Dendritic cell treated with granulocyte-macrophage colony-stimulating factor and Interleukin-4, amounts not matched to agents 40 ng/mL and 50 ng/mL, for 4 days (primary cell): ENCODE measurements around the gene DAPK1.

Experiments used
- H3K27ac Mint-ChIP-seq: one replicate; pipeline ENCODE4 v1.8.0; 2022; ENCODE audit warnings: mild to moderate bottlenecking, mixed read lengths
- H3K27me3 Mint-ChIP-seq: one replicate; pipeline ENCODE4 v1.8.0; 2022; ENCODE audit warnings: mild to moderate bottlenecking, mixed read lengths
- H3K36me3 Mint-ChIP-seq: one replicate; pipeline ENCODE4 v1.8.0; 2022; ENCODE audit warnings: low read depth, mixed read lengths
- H3K4me1 Mint-ChIP-seq: one replicate; pipeline ENCODE4 v1.8.0; 2022; ENCODE audit warnings: low read depth, mixed read lengths
- H3K4me3 Mint-ChIP-seq: one replicate; pipeline ENCODE4 v1.8.0; 2022; ENCODE audit warnings: mild to moderate bottlenecking, moderate library complexity, mixed read lengths
- H3K9me3 Mint-ChIP-seq: one replicate; pipeline ENCODE4 v1.8.0; 2022; ENCODE audit warnings: mixed read lengths
- intact Hi-C: fragments of 100-400 bp; cut with micrococcal nuclease; formaldehyde crosslinking; loops from one replicate; pipeline ENCODE4 v1.15.0; 2022

DAPK1 gene

DNA sequence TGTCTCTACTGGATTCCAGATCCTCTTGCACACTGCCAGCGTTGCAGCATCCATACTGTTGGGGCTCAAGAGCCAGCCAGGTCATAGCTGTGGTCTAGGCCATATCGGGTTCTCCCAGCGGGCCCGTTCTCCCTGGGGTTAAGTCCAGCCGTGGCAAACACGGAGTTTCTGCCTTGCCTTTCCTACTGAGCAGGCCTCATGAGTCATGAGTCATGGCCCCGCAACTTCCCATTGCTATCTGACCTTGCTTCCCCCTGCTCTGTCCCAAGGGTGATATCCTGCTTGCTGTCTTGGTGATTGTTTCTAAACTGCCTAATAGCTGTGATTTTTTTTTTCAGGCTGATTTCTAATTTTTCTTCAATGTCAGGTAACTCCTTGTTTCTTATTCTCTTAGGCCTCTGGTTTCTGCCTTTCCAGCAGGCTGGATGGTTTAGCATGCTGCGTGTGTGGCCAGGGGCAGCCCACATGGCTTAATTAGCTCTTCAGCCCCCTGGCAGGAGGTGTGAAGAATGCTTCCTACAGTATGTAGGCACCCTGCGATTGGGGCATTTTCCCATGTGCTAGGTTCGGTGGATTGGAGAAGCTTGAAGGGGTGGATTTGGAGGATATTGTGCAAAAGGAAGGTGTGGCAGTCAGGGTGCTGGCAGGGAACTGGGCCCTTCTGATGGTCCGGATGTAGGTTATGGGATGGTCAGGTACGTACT lies 18.7 kb downstream of the DAPK1 start:
- Mint-ChIP-seq H3K27ac (peak overlapping the region; percentile 87), H3K4me3 (peak overlapping the region; percentile 57), H3K9me3 (no peaks in the 10 kb centered on the region), H3K4me1 (peaks cover 90% of the 10 kb centered on the region), H3K27me3 (no peaks in the 10 kb centered on the region), H3K36me3 (peaks cover 62% of the 10 kb centered on the region)
- intact Hi-C loops = loop anchor here (2.0 kb wide), 1 partner anchor 14 kb away; no protein-coding TSS in a partner anchor

DNA sequence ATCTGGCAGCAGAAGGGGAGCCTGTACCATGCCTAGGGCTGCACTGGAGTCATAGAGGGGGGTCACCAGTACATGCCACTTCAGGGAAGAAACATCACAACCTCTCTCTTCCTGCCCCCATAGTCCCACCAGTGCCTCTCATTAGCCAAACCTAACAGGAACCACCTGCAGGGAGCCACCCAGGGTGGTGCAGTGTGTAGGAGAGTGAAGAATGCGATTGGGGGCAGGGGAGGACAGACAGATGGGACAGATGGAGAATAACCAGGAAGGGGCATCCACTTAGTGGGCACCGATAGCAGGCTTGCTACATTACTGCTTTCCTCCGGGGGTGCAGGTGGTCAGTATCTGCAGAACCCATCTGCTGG lies 19.2 kb downstream of the DAPK1 start:
- intact Hi-C loops = loop anchor here (2.0 kb wide), 1 partner anchor 14 kb away; no protein-coding TSS in a partner anchor
- no peaks in the 10 kb centered on the region for H3K27me3 Mint-ChIP-seq
- no peak overlapping the region for H3K4me3 Mint-ChIP-seq
- no peaks in the 10 kb centered on the region for H3K9me3 Mint-ChIP-seq
- peak overlapping the region; percentile 87 for H3K27ac Mint-ChIP-seq
- peaks cover 62% of the 10 kb centered on the region for H3K36me3 Mint-ChIP-seq
- peaks cover 92% of the 10 kb centered on the region for H3K4me1 Mint-ChIP-seq

- no peak overlapping the region for H3K4me3 Mint-ChIP-seq
- H3K27me3 Mint-ChIP-seq = no peaks in the 10 kb centered on the region
- H3K36me3 Mint-ChIP-seq = peaks cover 56% of the 10 kb centered on the region
- no peaks in the 10 kb centered on the region for H3K9me3 Mint-ChIP-seq
- intact Hi-C loops = loop anchor here (2.0 kb wide), 1 partner anchor 15 kb away; no protein-coding TSS in a partner anchor
- H3K27ac Mint-ChIP-seq = peak overlapping the region; percentile 87
- H3K4me1 Mint-ChIP-seq = peaks cover 85% of the 10 kb centered on the region
Observed at GRCh38 chr9:87517732-87518131, 20.1 kb downstream of the DAPK1 start.

DNA sequence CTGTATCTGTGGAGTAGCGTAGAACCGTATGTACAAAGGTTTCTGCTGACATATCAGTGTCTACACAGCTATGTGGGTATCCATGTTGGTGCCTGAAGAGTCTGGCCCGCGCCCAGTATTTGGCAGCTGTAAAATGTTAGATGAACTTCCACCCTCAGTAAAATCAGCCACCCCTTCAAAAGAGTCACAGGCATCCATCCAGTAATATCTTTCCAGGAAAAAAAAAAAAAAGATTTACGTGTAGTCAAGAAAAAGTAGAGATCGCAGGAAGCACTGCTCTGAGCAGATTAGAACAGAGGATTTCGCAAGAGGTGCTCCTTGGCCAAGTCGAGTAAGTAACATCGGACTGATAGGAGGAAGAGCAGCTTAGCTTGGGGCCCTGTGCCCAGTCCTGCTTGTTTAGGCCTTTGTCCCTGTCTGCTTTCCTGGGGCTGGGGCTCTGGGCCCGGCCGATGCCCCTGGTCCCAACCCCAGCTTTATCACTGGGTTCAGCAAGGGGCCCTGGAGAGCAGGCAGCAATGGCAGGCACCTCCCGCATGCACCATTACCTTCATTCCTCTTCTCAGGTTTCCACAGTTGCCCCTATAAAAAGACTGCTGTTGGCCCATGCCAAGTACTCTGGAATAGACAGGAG lies 21.2 kb downstream of the DAPK1 start:
- Mint-ChIP-seq H3K27ac (peak overlapping the region; percentile 55), H3K27me3 (no peaks in the 10 kb centered on the region), H3K4me3 (peak overlapping the region; percentile 39), H3K36me3 (peaks cover 59% of the 10 kb centered on the region), H3K4me1 (peaks cover 78% of the 10 kb centered on the region), H3K9me3 (no peaks in the 10 kb centered on the region)
- intact Hi-C loops = no loop called here

DNA sequence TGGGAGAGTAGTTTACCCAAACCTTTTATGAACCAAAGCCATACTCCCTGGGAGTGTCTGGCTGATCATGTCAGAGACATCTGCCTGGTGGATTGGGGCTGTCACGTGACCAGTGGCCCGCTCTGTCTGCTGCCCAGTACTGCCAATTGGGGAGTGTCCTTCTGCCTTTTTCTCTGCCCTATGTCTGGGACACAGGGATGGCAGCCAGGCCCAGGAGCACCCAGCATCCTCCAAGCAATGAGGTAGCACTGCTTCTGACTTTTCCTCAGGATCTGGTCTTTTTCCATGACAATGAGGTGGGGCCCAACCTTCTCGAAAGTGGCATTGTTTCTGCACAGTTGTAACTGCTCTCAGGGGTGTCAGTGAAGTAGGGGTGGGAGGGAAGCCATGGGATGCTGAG lies 21.8 kb downstream of the DAPK1 start:
- Mint-ChIP-seq H3K36me3 (peaks cover 65% of the 10 kb centered on the region), H3K27me3 (no peaks in the 10 kb centered on the region), H3K4me1 (peaks cover 78% of the 10 kb centered on the region), H3K4me3 (no peak overlapping the region), H3K9me3 (no peaks in the 10 kb centered on the region), H3K27ac (peak overlapping the region; percentile 55)
- intact Hi-C loops = no loop called here

DNA sequence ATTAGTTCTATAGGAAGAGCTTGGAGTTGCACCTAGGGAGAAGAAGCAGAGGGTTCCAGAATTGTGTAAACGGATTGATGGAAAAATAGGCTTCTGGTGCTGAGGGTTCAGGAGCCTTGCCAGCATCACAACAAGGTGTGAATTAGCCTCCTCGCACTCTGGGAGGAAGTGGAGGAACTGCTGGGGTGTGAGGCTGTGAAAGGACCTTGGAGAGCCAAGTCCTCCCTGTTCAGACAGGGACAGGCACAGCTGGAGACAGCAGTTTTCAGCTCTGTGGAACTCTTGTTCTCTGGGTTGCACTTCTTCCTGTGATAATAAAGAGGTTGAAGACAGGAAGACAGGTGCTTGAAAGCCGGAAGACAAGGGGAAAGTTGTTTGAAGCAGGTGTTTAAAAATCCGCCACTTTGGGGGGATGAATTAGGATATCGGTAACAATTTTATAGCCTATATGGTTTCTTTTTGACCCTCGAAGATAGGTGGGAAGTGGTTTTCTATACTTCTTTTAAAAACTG lies 22.6 kb downstream of the DAPK1 start:
- Mint-ChIP-seq H3K4me1 (peaks cover 76% of the 10 kb centered on the region), H3K27ac (peak overlapping the region; percentile 55), H3K9me3 (no peaks in the 10 kb centered on the region), H3K4me3 (no peak overlapping the region), H3K36me3 (peaks cover 73% of the 10 kb centered on the region), H3K27me3 (no peaks in the 10 kb centered on the region)
- intact Hi-C loops = no loop called here

- peaks cover 80% of the 10 kb centered on the region for H3K36me3 Mint-ChIP-seq
- intact Hi-C loops = no loop called here
- H3K27ac Mint-ChIP-seq = no peak overlapping the region
- no peaks in the 10 kb centered on the region for H3K9me3 Mint-ChIP-seq
- H3K4me3 Mint-ChIP-seq = no peak overlapping the region
- peaks cover 73% of the 10 kb centered on the region for H3K4me1 Mint-ChIP-seq
- H3K27me3 Mint-ChIP-seq = no peaks in the 10 kb centered on the region
Observed at GRCh38 chr9:87521834-87522233, 24.2 kb downstream of the DAPK1 start.

GRCh38 chr9:87524061-87524460 lies 26.4 kb downstream of the DAPK1 start:
- no peaks in the 10 kb centered on the region for H3K27me3 Mint-ChIP-seq
- H3K27ac Mint-ChIP-seq = peak overlapping the region; percentile 51
- no peaks in the 10 kb centered on the region for H3K9me3 Mint-ChIP-seq
- peaks cover 85% of the 10 kb centered on the region for H3K36me3 Mint-ChIP-seq
- H3K4me3 Mint-ChIP-seq = no peak overlapping the region
- peaks cover 69% of the 10 kb centered on the region for H3K4me1 Mint-ChIP-seq
- intact Hi-C loops = no loop called here

DNA sequence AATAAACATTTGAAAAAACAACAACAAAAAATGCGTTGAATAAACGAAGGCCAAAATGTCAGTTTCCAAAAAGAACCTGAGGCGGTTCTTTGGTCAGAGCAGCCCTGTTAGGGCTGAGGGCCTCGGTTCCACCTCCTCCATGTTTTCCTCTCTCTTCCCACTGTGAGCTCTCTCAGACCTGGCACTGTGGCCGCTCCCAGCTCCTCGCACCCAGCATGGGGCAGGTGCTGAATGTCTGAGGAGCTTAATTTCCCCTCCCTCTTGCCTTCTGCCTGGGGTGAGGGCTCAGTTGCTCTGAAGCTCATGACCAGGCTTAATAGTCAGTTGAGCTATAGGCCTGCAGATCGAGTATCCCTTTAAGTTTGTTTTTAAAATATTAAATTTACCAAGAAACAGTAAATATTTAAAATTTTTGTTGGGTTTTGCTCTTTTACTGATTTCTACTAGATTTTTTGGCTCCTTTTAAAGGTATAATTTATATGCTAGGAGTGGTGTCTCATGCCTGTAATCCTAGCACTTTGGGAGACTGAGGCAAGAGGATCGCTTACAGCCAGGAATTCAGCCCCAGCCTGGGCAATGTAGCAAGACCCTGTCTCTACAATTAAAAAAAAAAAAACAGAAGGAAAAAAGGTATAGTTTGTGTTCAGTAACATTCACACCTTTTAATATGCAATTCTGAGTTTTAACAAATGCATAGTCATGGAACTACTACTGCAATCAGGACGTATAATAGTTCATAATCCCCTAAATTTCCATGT lies 28.1 kb downstream of the DAPK1 start:
- H3K27ac Mint-ChIP-seq = no peak overlapping the region
- intact Hi-C loops = no loop called here

DNA sequence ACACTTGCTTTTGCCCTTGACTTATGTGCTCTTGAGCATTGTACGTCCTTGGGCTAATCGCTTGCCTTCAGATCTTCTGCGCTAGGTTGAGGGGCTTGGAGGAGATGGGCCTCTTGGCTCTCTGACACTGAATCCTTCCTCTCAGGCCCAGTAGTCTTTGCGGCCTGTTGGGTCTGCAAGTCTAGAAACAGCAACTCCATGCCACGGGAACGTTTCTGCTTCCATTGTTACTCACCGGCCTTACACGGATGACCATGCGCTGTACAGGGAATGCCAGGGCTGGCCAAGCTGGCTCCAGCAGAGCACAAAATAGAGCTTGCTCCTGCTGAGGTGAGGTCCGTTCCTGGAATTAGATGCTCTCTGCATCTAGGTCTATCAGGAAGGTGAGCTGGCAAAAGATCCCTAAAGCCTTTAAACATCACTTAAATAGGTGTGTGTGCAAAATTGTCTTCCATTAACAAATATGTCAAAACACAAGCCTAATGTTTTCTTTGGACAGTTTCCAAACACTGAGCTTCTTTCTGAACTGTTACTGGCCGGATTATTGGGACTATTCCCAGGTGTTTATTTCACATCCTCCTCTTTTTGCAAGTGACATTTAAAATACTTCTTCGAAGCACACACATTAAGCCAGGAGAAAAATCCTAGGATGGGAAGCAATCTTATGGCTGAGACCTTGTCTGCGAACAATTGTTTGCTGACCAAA lies 29.7 kb downstream of the DAPK1 start:
- intact Hi-C loops = no loop called here
- Mint-ChIP-seq H3K4me3 (no peak overlapping the region), H3K4me1 (peaks cover 75% of the 10 kb centered on the region), H3K27me3 (no peaks in the 10 kb centered on the region), H3K9me3 (no peaks in the 10 kb centered on the region), H3K27ac (peak overlapping the region; percentile 26), H3K36me3 (peaks cover 60% of the 10 kb centered on the region)

More for the DNA sequence above, 28.1 kb downstream of the DAPK1 start:
- no peaks in the 10 kb centered on the region for H3K9me3 Mint-ChIP-seq
- H3K4me3 Mint-ChIP-seq = no peak overlapping the region
- H3K27me3 Mint-ChIP-seq = no peaks in the 10 kb centered on the region
- H3K36me3 Mint-ChIP-seq = peaks cover 71% of the 10 kb centered on the region
- H3K4me1 Mint-ChIP-seq = peaks cover 68% of the 10 kb centered on the region

DNA sequence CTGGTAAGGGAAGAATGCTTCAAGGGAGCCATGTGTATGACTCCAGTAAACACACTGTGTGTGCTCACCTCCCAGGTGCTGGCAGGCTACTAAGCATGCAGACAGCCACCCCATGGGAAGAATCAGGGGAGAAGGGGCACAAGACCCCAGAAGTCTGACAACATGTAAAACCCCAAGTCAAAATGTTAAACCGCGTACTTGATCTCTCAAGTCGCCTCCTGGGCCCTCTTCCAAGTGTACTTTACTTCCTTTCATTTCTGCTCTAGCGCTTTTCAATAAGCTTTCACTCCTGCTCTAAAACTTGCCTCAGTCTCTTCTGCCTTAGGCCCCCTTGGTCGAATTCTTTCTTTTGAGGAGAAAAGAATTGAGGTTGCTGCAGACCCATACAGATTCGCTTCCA lies 31.3 kb downstream of the DAPK1 start:
- Mint-ChIP-seq H3K36me3 (peaks cover 56% of the 10 kb centered on the region), H3K27me3 (no peaks in the 10 kb centered on the region), H3K4me1 (peaks cover 81% of the 10 kb centered on the region), H3K27ac (peak overlapping the region; percentile 87), H3K9me3 (no peaks in the 10 kb centered on the region), H3K4me3 (no peak overlapping the region)
- intact Hi-C loops = no loop called here

DNA sequence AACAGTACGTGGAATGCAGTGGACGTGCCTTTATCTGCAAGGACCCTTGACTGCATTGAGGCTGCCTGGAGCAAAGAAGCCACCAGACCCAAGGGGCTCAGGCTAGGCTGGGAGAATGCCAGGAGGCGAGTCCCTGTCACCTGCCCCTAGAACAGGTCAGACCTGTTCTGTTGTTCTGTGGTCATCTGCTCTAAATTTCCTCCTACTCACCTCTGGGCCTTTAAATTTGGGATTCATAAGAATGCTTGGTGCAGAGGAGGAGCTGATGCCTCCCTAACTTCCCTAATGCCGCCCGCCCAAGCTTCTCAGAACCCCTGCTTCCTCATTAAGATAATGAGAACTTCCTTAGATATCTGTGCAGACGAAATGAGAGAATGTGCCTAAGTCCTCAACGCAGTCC lies 32.0 kb downstream of the DAPK1 start:
- intact Hi-C loops = loop anchor here (1.0 kb wide), 1 partner anchor 86 kb away; no protein-coding TSS in a partner anchor

DNA sequence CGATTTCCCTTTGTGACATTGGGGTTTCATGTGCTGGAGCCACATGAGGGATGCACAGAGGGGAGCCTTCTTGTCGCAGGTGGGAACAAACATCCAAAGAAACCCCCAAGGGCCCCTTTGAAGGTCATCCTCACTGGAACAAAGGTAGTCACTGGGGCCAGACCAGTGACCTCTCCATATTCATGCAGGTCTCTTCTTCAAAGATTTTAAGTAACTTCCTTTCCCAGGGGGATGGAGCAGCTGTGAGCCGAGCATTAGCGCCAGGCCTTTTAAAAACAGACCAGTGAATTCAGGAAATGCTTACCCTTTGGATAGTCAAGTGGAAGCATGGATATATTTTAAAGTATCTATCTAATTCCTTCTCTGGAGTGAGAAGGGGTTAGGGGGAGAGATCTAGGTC lies 33.0 kb downstream of the DAPK1 start:
- H3K27ac Mint-ChIP-seq = peak overlapping the region; percentile 87
- peaks cover 66% of the 10 kb centered on the region for H3K4me1 Mint-ChIP-seq
- intact Hi-C loops = loop anchor here (1.0 kb wide), 1 partner anchor 85 kb away; no protein-coding TSS in a partner anchor
- peak overlapping the region; percentile 6 for H3K4me3 Mint-ChIP-seq
- no peaks in the 10 kb centered on the region for H3K27me3 Mint-ChIP-seq
- no peaks in the 10 kb centered on the region for H3K9me3 Mint-ChIP-seq
- H3K36me3 Mint-ChIP-seq = peaks cover 48% of the 10 kb centered on the region

More for the DNA sequence above, 32.0 kb downstream of the DAPK1 start:
- Mint-ChIP-seq H3K4me3 (peak overlapping the region; percentile 57), H3K27ac (peak overlapping the region; percentile 87), H3K36me3 (peaks cover 54% of the 10 kb centered on the region), H3K27me3 (no peaks in the 10 kb centered on the region), H3K4me1 (peaks cover 74% of the 10 kb centered on the region), H3K9me3 (no peaks in the 10 kb centered on the region)
